GM19193 (cell line): ENCODE data around the gene RFX1.

ENCODE experiments used
- POLR2A ChIP-seq: IDR thresholded peaks from 4 replicates; pipeline ENCODE4 v1.6.1; 2011; ENCODE audit not compliant: insufficient read depth, insufficient read length; ENCODE audit errors: extremely low read depth

RFX1 gene

GRCh38 chr19:13920940-13921747, 85.0 kb downstream of the RFX1 start:
- TF ChIP-seq POLR2A = no peak

- TF ChIP-seq POLR2A = no peak
Observed at GRCh38 chr19:13920524-13920923, 85.6 kb downstream of the RFX1 start.

GRCh38 chr19:13918726-13919411, 87.3 kb downstream of the RFX1 start:
- no peak for TF ChIP-seq POLR2A

GRCh38 chr19:13917888-13918406, 88.2 kb downstream of the RFX1 start:
- no peak for TF ChIP-seq POLR2A

DNA sequence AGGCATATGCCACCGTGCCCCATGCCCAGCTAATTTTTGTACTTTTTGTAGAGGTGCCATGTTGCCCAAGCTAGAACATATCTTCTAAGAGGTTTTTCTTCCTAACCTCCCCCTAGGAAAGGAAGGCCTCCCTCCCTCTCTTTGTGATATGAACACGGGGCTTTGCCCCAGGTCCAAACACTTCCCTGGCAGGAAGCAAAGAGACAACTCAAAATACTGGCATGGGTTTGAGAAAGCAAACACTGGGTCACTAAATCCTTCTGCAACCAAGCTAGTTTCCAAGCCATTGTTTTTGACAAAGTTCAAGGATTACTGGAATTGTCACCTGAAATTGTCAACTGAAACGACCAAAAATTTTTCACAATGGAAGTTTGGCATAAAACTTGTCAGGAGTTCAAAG, 91.3 kb downstream of the RFX1 start:
- no peak for TF ChIP-seq POLR2A

GRCh38 chr19:13913352-13913751, 92.8 kb downstream of the RFX1 start:
- no peak for TF ChIP-seq POLR2A
